ENCODE results near the gene KCNQ1.

KCNQ1 gene

GRCh38 chr11:2708757-2709281, 264.0 kb downstream of the KCNQ1 start:
- no peak for DNase-seq

- DNase-seq, result no peak
Observed at GRCh38 chr11:2709429-2709828, 264.6 kb downstream of the KCNQ1 start.

- no peak for DNase-seq
Observed at GRCh38 chr11:2711161-2711560, 266.4 kb downstream of the KCNQ1 start.

- no peak for DNase-seq
Observed at GRCh38 chr11:2713094-2713493, 268.3 kb downstream of the KCNQ1 start.

DNA sequence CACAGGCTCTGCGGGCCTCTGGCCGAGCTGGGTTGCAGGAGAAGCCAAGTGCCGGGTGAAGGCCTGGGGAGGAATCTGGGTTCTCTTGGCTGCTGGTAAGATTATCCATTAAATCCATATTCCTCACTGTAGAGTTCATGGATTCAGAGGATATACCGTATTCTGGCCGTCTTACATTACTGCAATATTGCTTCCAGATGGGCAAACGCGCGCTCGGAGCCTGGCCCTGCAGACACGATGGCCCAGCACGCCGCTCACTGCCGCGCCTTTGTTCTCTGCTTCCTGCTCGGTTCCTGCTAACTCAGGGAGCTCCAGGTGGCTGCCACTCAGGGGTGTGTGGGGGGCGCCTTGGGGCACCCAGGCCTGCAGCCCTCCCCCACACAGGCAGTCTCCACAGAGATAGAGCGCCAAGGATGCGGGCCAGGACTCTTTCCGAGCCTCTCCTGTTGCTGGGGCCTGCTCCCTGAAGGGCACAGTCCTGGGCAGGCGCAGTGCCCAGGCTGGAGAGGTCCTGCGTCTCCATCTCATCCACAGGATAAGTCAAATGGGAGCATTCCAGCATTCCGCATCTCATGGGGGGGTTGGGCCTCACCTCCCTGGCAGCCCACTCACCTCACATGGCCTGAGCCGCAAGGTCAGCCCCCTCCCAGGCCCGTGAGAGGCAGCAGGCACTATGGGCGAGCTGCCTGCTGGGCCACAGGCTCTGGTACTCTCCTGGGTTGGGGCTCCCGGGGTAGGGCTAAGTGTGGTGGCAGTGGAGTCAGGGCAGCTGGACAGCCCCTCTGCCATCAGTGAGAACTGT, 269.1 kb downstream of the KCNQ1 start:
- no peak for DNase-seq

- no peak for DNase-seq
Observed at GRCh38 chr11:2714463-2714800, 269.6 kb downstream of the KCNQ1 start.

DNA sequence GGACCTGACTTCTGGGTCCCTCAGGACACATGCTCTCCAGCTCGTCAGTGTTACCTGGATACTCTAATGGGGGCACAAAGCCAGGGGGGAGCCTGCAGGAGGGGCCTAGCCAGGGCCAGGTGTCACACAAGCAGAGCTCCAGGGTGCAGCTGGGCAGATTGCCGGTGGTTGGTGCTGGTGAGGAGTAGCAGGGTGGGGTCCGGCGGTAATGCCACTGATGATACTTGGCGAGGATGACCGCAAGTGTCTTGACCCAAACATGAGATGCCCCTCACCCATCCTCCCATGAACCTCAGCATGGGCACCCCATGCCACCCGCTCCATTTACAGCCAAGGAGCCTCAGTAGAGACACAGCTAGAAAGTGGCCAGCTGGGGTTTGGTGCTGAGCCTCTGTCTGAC, 270.1 kb downstream of the KCNQ1 start:
- DNase-seq, result no peak

DNA sequence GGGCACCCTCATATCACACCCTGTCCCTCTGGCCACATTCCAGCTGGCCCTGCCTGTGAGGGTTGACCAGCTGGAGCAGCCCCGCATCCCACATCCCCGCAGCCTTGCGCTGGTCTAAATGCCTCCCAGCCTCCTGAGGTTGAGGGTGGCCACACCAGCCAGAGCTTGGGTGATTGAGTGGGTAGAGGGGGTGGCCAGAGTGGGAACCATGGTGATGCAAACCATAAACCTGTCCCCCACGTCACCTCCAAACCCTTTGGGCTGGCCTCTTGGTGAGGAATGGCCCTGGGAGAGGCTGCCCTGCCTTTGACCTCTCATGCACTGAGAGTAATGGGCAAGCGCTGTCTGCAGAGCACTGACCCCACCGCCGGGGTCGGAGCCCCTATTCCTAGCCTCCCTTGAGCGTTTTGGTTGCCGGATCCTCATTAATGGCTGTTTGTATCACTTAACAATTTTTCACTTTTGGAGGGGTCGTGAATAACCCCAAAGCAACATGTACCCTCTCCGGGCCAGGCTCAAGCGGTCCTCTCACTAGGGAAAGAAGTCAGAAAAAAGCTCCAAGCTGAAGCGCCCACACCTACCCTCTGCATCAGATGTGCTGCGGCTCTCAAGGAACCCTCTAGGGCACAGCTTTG, 271.0 kb downstream of the KCNQ1 start:
- no peak for DNase-seq

GRCh38 chr11:2716376-2717095, 271.7 kb downstream of the KCNQ1 start:
- DNase-seq, result no peak

GRCh38 chr11:2717561-2718325, 272.9 kb downstream of the KCNQ1 start:
- DNase-seq, result no peak

GRCh38 chr11:2718817-2719438, 274.1 kb downstream of the KCNQ1 start:
- DNase-seq, result no peak

GRCh38 chr11:2719831-2720590, 275.2 kb downstream of the KCNQ1 start:
- no peak for DNase-seq

DNA sequence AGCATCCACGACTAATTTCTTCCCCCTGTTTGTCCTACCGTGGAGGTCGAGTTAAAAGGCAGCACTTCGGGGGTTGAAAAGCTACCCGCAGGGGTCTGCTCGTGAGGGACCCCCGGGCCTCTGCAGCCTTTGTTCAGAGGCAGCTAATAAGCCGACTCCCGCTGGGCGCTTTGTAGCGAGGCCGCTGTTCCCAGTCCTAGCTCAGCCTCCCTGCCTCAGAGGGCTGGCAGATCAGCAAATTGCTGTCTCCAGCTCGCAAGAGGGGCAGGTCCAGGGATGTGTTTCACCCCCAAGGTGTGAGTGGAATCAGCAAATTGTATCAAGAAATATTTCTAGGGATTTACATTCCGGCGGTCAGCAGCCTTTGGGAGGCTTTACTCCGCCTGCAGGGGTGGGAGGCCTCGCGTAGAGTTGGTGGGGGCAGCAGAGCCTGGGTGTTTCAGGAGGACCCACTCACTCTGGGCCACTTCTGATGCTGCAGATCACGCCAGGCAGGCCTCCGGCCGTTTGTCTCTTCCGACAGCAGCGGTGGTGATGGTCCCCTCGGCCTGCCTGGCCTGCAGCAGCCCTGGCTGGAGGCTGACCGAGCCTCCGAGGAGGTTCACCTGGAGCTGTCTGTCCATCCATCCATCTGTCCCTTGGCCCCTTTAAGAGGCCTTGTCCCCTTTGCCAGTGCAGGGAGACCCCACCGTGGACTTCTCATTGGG, 276.6 kb downstream of the KCNQ1 start:
- DNase-seq, result no peak

GRCh38 chr11:2722955-2723354, 278.1 kb downstream of the KCNQ1 start:
- DNase-seq, result no peak

GRCh38 chr11:2724104-2724503, 279.3 kb downstream of the KCNQ1 start:
- DNase-seq, result no peak

GRCh38 chr11:2724653-2725367, 280.0 kb downstream of the KCNQ1 start:
- DNase-seq, result no peak

DNA sequence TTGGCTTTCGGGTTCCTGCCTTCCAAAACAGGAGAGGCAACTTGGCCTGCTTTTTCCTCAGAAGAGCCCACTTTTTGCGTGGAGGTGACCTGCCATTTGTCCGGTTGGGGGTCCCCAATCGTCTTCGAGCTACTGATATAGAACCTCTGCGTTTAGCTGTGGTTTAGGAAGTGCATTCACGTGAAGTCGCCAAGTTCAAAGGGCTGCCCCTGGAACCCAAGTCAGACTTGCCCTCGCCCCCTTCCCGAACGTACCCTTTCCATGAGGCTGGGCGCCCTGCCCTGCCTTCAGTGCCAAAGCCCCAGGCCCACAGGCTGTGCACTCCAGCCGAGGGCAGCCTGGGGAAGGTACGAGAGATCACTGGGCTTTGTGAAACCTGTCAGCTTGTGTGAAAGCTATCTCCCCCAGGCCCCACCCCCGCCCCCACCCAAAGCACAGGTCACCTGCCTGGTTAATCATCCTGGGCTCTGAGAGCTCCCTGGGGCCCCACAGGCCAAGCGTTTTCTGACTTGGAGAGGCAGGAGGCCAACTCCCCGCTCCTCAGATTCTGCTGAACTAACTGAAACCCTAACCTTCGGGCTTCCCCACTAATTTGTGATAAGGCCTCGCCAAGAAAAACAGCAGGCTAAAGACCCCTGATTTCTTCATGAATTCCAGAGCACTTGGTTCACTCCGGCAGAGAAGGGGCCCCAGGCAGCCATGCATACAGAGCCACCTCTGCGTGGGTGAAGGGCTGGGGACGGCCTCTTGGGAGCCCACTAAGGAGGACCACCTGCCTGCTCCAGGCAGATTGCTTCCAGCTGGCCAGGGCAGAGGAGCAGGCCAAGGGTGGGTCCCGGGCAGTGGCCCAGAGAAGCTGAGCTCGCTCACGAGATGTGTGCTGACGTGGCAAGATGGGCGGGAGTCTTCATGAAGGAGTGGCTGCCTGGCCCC, 280.8 kb downstream of the KCNQ1 start:
- no peak for DNase-seq

DNA sequence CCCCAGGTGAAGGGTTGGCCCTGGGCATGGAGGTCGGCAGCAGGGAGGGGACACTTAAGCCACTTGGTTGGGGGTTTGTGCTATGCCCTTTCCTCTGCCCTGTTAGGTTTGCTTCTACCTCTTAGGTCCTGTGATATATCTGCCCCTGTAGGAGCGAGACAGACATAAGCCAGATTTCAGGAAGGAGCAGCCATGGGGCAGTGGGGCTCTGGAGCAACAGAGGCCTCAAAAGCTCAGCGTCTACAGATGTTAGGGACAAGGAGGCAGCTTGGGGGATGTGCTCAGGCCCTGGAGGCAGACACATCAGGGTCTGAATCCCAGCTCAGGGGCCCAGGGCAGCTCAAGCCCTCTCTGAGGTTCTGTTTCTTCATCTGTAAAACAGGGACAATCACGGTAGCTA, 282.2 kb downstream of the KCNQ1 start:
- no peak for DNase-seq

GRCh38 chr11:2728128-2728662, 283.4 kb downstream of the KCNQ1 start:
- DNase-seq, result no peak
